B cell (primary cell): ENCODE data around the gene APOL3.

ENCODE experiments used
- CTCF ChIP-seq: fragments of 200-600 bp; IDR thresholded peaks from one replicate; pipeline ENCODE4 v1.8.0; 2022; ENCODE audit warnings: antibody characterized with exemption, mild to moderate bottlenecking
- EZH2 ChIP-seq: IDR thresholded peaks from 2 replicates; pipeline ENCODE4 v1.6.1; 2012; ENCODE audit warnings: borderline replicate concordance, low read depth, mild to moderate bottlenecking, moderate library complexity, low read length; ENCODE audit not compliant: insufficient read depth, poor library complexity, severe bottlenecking

GRCh38 chr22:36145881-36146280 is 14.7 kb downstream of the APOL3 start:
- TF ChIP-seq CTCF, result no peak
- TF ChIP-seq EZH2, result no peak
